ENCODE data around the gene PPP2R2B.

GRCh38 chr5:146890731-146891440, 12.3 kb upstream of the PPP2R2B start:
- TF ChIP-seq YY1 (IDR thresholded peaks at IDR 0.05; ENCODE audit: insufficient read depth, insufficient read length) = no peak
- no peak for TF ChIP-seq ZNF274 (IDR thresholded peaks at IDR 0.05; ENCODE audit: low read depth, low read length)
- no peak for TF ChIP-seq SUZ12 (IDR thresholded peaks at IDR 0.05; ENCODE audit: extremely low read depth, insufficient read depth, insufficient read length)

Data from NT2/D1 (cell line).